SIG-M5 treated with dmso at 0.1 percent for 504 hours (cell line): ENCODE measurements around the gene PRF1.

ENCODE experiments used
- DNase-seq: peaks from one replicate; lab custom pipeline; 2025; ENCODE audit not compliant: unreplicated experiment; lab: John Stamatoyannopoulos, UW

The PRF1 gene

DNA sequence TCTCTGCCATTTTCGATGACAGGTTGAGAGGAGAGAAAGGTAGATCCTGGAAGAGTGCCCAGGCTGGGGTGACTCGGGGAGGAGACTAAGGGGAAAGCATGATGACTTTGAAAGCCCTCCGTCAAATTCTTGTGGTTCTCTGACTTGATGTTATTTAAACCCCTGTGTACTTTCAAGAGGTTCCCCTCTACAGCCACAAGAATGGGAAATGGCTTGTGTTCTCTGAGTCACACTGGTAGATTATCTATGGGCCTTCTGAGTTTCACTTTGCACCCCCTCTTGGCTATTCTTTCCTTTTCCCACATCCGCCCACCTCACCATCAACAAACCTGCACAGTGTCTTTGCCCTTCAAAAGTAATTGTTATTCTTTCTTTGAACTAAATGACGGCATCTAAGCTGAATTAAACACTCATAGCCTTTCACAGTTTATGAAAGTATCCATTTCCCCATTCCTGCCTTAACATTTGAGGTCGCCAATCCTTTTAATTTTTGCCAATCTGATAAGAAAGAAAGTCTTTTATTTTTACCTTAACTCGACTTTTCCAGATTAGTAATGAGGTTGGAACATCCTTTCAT lies 24.1 kb downstream of the PRF1 start:
- peak; percentile 6 for DNase-seq

DNA sequence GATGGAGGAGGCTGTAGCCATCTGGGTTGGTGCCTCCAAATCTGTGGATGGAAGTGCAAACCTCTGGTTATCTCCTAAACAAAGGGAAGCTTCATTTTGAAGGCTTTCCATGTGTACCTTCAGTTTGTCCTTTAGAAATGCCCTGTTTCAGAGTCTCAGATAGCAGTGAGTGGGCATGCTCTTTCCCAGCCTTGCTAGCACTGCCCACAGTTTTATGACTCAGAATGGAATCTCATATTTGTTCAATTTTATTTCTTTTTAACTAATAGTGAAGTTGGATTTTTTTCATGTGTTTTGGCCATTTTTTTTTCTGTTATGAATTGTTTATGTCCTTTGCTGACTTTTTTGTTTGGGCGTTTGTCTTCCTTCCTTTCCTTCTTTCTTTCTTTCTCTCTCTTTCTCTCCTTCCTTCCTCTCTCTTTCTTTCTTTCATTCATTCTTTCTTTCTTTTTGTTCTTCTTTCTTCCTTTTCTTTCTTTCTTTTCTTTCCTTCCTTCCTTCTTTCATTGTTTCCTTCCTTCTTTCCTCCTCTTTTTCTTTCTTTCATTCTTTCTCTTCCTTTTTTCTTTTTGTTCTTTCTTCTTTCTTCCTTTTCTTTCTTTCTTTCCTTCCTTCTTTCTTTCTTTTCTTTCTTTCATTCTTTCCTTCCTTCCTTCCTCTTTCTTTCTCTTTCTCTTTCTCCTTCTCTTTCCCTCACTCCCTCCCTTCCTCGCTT lies 25.6 kb downstream of the PRF1 start:
- no peak for DNase-seq

DNA sequence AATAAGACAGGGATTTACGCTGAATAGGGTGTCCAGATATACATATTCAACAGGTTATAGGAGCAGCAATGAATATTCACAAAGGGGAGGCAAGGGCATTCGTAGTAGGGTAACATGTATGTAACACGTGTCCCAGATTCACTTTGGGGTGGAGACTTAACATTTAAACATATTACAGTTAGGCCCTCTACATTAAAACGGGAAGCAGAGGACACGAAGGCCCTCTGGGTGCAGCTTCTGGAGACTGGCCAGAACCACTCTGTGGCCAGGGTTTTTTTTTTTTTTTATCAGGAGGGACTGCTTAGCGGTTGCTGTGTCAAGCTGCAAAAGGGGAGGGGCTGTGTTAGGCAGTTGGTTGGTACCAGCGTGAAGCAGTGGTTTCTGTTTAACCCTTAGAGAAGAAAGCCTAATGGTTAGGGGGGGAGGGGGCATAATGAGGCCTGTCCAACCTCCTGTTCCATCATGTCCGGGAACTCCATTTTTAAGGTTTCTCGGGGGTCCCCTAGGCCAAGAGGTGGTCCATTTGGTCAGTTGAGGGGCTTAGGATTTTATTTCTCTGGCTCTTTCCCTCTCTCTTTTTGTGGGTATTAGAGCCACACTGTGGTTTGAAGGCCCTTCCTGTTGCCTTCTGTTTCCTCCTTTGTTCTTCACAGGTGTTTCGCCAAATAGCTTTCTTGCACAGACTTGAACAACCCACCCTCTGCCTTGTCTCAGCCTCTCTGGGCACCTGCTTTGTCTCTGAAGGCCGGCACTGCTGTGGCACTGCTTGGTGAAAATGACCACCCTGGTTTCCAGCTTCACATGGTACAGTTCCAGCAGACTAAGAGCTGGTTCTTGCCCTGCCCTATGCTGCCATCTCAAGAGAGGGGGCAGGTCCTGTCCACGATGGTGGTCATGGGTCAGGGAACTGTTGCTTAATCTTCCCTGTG lies 26.4 kb downstream of the PRF1 start:
- peak; percentile 28 for DNase-seq

DNA sequence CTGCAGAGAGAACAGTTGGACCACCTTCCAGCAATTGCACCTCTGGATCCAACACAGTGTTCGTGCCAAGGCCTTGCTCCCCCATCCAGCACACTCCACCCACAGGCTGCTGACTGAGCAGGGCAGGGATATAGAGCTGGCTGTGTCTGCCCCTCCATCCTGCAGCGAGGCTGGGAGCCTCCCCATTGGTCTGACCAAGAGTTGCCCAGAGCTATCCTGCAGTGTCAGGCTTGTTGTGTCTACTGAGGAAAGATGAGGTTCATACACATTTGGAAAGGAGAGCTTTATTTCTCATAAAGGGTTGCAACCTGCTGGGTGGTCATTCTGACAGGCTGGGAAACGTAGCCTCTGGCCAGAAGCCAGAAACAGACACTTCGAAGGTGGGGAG lies 27.1 kb downstream of the PRF1 start:
- DNase-seq: no peak

DNA sequence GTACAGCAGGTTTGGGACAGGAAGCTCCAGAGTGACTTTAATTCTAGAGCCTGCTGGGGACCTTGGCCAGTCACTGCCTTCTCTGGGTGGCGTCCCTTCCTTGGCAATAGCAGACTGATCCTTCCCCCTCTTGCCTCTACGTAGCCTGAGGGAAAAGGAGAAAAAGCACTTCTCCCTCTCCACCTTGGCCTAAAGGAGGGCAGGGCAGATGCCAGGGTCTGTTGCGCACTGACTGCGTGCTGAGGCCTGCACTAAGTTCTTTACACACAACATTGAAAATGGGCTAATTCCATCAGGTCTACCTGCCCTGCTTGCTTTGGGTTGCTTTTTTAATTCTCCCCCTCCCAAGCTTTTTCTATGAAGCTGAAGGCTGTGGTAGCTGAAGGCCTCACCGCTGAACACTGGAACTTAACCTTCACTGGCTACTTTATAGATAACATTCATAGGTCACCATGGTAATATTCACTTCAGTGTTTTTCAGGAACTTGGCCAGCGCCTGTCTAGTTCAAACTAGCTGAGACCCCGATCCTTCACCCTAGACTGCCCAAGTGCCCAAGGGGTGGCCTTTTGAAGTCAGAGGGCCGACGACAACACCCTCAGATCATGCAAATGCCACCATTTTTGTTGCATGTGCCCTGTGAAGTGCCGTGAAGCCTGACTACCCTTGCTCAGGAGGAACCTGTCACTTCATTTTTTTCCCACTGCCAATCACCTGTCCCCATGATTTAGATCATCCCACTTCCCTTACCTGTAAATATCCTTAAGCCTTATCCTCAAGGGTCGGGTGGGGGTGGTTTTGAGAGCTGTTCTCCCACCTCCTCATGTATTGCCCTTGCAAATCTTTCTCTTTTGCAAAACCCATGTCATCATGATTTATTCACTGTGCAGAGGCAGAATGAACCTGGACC lies 28.7 kb downstream of the PRF1 start:
- no peak for DNase-seq

DNA sequence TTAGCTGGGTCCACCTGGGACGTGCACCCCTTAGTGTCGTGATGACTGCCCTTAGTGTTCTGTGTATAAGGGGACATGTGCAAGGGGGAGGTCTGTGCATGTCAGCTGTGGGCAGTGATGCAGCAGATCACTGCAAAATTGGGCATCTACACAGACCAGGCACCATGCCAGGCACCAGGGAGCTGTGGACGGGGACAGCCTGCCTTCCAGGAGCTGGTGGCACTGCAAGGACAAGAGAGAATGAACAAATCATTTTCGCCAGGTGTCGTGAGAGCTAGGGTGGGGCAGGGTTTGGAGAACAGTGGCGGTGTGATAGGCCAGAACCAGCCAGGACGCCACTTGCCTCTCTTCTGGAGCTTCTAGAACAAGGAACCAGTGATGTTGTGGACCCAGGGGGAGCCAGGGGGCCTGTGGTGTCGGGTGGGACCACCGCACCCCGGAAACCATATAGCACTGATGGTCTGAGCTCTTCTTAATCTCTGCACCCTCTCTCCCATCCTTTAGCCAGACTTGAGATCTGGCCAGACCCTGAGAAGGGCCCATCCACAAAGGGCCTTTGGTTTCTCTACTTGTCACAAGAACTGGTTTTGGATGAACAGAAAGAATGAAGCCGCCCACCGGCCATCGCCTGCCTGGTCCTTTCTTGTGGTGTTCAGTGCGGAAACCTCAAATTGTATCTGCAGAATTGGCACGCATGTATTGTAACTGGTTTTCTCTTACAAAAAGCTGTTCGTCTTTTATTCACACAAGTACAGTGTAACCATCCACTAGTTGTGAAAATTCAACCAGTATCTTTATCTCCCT lies 30.7 kb downstream of the PRF1 start:
- DNase-seq: no peak

DNA sequence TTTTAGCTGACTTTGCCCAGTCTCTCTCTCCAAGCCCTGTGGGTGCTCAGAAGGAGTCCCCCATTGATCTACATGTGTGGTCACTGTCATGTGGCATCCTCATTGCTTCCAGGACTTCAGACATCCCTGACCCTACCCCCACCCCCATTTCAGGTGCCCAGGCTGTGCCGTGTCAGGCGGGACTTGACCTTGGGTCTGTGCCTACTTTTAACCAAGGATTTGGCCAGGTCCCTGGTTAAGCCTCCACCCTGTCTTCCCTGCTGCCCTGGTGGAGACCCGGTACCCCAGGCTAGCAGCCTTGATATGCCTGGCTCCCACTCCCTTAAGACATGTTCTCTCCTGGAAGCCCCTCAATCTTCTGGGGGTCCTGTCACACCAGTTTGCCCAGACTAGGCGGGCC lies 31.3 kb downstream of the PRF1 start:
- no peak for DNase-seq

DNA sequence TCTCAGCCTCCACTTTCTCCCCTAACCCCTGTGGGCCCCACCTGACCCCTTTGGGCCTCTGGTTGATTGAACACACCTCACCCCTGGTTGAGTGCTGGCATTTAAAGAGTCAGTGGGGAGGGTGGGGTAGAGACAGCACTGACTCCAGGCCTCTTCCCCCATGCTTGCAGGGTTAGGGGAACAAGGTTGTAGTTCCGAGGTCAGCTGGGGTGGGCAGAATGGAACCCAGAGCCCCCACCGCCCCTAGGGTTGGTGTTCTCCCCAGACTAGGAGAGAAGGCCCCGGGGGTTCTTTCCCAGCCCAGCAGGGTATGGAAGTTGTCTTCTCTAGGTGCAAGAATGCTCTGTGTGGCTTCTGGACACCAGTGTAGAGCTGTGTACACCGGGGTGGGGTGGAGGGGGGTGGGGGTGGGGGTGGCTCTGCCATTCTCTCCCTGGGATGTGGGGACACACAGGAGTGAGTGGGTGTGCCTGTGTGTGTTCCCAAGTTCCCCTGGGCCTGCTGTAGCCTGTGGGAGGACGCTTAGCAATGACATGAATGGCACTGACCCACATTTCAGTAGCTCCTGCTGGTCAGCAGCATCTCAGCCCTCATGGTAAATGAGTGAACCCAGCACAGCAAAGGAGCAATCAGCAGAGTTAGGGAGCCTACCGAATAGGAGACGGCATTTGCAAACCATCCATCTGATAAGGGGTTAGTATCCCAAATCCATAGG lies 33.6 kb downstream of the PRF1 start:
- DNase-seq: no peak

DNA sequence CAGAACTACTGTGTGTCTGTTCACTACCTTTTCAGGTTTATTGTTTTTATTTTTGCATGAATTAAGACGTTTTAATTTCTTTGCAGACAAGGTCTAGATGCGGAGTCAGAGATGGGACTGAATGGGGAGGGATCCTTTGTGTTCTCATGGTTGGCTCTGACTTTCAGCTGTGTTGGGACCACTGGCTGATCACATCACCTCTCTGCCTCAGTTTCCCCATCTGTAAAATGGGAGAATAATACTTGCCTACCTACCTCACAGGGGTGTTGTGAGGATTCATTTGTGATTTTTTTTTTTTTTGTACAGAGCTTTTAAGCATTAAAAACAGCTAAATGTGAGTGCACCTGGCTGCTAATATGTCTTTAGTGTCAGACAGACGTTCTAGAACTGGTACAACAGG lies 34.4 kb downstream of the PRF1 start:
- DNase-seq: no peak

DNA sequence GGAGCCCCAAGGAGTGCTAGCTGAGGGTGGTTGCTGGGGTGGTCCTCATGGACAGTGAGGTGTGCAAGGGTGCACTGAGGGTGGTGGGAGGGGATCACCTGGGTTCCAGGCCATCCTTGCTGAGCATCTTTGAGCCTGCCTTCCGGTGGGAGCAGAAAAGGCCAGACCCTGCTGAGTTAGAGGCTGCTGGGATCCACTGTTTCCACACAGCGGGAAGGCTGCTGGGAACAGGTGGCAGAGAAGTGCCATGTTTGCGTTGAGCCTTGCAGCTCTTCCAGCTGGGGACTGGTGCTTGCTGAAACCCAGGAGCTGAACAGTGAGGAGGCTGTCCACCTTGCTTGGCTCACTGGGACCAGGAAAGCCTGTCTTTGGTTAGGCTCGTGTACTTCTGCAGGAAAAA lies 34.9 kb downstream of the PRF1 start:
- no peak for DNase-seq

DNA sequence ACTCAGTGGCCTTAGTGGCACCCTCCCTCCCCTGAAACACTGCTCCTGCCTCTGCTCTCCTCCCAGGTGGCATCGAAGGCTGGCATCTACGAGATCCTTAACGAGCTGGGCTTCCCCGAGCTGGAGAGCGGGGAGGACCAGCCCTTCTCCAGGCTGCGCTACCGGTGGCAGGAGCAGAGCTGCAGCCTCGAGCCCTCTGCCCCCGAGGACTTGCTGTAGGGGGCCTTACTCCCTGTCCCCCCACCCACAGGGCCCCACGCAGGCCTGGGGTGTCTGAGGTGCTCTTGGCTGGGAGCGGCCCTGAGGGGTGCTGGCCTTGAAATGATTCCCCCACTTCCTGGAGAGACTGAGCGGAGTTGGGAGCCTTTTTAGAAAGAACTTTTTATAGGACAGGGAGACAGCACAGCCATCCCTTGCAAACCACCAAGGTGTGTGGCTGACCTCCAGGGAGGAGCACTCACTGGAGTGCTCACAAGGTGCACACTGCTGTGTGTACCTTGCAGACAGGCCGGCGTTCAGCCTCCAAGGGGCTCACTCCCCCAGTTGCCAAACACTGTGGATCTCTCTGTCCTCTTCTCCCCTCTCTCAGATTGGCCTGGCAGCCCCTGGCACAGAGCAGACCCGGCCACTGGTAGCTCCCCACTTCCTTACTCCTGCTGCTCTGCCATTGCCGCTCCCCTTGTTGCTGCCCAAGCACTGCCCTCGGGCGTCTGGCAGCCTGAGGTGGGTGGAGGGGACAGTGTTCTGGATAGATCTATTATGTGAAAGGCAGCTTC lies 35.8 kb downstream of the PRF1 start:
- DNase-seq: no peak

DNA sequence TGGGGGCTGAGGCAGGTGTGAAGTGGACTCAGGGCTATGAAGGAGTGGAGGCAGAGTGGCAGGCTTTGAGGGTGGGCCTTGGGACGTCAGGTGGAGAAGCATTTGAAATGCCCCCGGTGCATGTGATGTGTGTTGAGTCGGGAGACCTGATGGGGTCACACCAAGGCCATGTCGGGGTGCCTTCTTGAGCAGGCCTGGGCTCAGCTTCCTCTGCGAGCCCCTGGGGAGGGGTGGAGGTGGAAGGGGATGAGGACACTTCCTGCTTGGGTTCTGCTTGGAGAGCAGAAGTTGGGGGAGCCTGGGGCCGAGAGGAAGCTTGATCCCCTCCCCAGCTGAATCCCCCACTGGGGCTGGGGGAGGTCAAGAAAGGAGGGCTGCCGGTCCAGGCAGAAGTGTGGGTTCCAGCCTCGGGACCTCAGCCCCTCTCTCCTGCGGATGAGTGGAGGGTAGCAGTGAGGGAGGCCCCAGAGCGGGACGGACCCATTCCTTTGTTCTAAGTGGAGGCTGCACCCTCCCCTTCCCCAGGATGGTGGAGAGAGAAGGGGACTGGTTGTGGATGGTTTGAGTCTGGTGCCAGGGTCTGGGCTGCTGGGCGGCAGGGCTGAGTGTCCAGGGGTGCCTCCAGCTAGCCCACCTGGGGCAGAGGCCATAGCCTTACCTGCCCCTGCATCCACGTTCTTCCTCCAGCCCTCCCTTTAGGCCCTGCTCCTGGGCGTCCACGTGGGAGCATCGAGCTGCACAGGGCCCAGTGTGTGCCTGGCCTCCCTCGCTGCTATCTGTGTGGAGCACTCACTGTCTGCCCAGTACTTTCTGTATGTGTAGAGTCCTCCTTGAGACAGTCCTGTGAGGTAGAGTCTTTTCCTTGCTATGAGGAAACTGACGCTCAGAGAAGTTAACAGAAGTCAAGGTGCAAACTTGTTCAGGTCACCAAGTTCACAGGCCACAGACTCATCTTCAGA lies 36.7 kb downstream of the PRF1 start:
- DNase-seq: no peak

DNA sequence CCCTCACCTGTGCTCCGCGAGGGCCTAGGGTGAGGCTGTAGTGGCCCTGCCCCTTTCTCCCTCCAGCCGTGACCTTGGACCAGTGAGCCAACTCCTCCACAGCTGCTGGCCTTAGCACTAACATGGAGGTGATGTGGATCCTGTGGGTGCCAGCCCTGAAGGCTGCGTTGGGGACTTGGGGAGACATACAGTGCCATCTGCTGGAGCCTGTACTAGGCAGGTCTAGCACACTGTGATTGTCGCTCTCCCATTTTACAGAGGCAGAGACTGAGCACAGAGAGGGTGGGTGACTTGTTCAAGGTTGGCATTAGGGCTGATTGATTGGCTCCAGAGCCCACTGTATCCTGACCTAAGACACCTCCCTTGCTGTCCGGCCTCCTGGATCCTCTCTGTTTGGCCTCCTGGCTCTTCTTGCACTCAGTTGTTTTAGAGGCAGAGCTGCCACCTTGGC lies 37.6 kb downstream of the PRF1 start:
- DNase-seq: no peak

DNA sequence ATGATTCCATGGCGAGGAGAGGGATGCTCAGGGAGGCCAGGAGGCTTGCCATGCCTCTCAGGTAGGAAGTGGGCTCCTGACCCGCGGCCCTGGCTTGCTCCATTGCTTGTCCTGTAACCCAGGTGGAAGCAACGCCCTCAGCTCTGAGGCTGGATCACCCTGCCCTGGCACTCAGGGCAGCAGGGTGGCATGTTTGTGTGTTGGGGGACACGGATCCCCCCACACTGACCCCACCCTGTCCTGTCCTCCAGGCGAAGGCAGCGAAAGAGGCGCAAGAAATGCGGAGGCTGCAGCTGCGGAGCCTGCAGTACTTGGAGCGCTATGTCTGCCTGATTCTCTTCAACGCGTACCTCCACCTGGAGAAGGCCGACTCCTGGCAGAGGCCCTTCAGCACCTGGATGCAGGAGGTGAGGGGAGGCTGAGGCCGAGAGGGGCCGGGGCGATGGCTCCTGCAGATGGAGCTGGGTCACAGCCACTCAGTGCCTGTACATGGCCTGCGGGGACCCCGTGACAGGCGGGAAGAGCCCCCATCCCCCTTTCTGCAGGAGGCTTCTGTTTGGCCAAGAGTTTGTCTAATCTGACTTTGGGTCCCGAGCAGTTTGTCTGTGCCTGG lies 38.3 kb downstream of the PRF1 start:
- DNase-seq: no peak

DNA sequence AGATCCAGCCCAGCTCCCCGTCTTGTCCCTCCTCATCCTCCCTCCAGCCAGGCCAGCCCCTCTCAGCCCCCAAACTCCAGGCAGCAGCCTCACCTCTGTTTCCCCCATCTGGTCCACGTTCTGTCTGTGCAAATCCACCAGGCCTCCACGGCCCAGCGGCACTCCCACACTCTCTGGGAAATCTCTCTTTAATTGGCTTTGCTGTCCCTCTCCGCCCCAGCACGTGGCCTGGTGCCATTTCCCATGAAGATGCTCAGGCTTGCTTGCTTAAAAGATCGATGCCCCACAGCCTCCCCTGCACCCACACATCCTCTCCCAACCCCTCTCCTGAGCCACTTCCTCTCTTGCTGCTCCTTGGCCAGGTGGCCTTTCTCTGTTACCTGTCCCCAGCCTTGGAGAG lies 39.3 kb downstream of the PRF1 start:
- DNase-seq: no peak

DNA sequence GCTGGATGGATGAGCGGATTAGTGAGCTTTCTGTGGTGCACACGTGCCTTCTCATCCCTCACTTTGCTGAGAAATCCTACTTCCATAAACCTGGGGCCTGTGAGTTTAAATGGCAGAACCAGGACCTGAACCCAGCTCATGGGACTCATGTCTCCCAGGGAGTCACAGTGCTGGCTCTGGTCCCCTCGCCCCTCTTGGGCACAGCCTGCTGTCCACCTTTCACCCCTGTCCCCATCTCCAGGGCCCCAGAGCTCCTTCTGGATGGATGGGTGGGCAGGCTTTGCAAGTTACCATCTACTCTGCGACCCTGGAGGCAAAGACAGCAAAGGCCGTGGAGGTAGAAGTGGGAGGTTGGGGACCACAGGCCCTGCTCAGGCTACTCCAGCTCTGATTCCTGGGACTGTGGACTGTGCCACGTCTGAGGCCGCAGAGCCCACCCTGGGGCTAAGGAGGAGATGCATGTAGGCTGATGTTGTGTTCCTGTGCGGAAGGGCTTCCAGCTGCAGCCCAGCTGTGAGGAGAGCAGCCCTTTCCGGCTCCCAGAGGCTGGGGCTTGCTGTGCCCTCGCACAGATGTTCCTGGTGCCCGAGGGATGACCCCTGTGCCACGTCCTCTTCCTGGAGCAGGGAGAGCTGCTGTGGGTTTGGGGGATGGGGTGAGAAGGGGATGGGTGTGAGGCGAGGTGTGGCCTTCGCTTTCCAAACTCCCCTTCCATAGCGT lies 40.3 kb downstream of the PRF1 start:
- no peak for DNase-seq

DNA sequence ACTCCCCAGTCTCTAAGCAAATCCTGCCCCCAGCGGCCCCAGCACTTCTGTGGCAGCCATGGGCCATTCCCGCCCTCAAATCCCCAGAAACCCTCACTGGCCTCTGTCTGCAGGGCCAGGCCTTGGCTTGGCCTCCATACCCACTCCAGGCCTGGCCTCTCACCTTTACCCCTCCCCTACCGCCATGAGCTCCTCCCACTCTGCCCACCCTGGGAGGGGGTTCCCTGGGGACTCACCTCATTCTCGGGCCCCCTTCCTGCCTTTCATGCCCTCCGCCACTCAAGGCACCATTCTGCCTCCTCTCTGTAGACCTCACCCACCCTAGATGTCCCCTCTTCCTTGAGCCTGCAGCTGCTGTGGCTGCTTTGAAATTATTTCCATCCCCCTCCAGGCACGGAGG lies 41.0 kb downstream of the PRF1 start:
- DNase-seq: no peak
